ENCODE data around the gene FAM187B. TPM values are rescaled to one million over a fixed set of nuclear protein-coding genes. Genes with fewer than 3 reads are reported as not detected.
A peak's percentile ranks its signal among the peaks of the same experiment; 100 is the strongest.

The FAM187B gene
- total RNA-seq, 1 experiment from 2014 or later: not detected

GRCh38 chr19:35256566-35256965, 28.0 kb upstream of the FAM187B start:
- Histone ChIP-seq H4K8ac (replicated peaks; ENCODE audit: insufficient read length, low read depth, low read length) (no peak overlapping the region), H3K79me2 (ENCODE audit: insufficient read depth, low read length) (peaks cover under 1% of the 10 kb centered on the region; the same call in 1 of the 2 replicates), H2BK15ac (ENCODE audit: low read depth, low read length) (no peak overlapping the region), H2BK5ac (ENCODE audit: insufficient read length, low read length) (no peak overlapping the region), H3K27me3 (ENCODE audit: insufficient read depth, low read length) (no peaks in the 10 kb centered on the region), H3K4ac (ENCODE audit: low read depth, low read length) (no peak overlapping the region), H2AFZ (ENCODE audit: low read length) (no peak overlapping the region), H4K91ac (ENCODE audit: insufficient read length, low read depth, low read length) (no peak overlapping the region), H3K56ac (ENCODE audit: insufficient read length, low read depth, low read length) (no peak overlapping the region), H3K9me3 (ENCODE audit: control insufficient read depth, low read depth, low read length) (no peaks in the 10 kb centered on the region), H3K27ac (ENCODE audit: insufficient read length, low read depth, low read length) (no peak overlapping the region), H4K5ac (ENCODE audit: insufficient read length, low read depth, low read length) (no peak overlapping the region), H2BK12ac (ENCODE audit: insufficient read length, low read depth, low read length) (no peak overlapping the region), H2BK20ac (ENCODE audit: low read depth, low read length, poor library complexity, severe bottlenecking) (no peak overlapping the region), H3K14ac (ENCODE audit: insufficient read depth, low read length) (no peak overlapping the region), H3K4me1 (ENCODE audit: insufficient read depth, low read length) (no peaks in the 10 kb centered on the region), H3T11ph (ENCODE audit: low read length) (no peak overlapping the region), H4K20me1 (ENCODE audit: control insufficient read depth, insufficient read depth, insufficient read length) (no peaks in the 10 kb centered on the region), H3K79me1 (ENCODE audit: insufficient read depth, low read depth, low read length, poor library complexity, severe bottlenecking) (peaks cover 9% of the 10 kb centered on the region), H3K9ac (ENCODE audit: extremely low read depth, insufficient read length, low read length) (no peak overlapping the region), H3K23ac (ENCODE audit: insufficient read length, low read depth, low read length) (no peak overlapping the region), H3K18ac (ENCODE audit: insufficient read length, low read depth, low read length) (no peak overlapping the region), H3K4me2 (ENCODE audit: insufficient read depth, insufficient read length, low read length) (no peak overlapping the region), H2AK5ac (ENCODE audit: insufficient read length, low read length) (no peak overlapping the region), H2BK120ac (ENCODE audit: low read depth, low read length, poor library complexity, severe bottlenecking) (no peak overlapping the region), H3K23me2 (ENCODE audit: insufficient read length, low read depth, low read length, poor library complexity, severe bottlenecking) (no peaks in the 10 kb centered on the region)
- no peak overlapping the region for H3K4me3 Mint-ChIP-seq
- no CpG with 5 or more reads among the region's 2 CpGs for WGBS (ENCODE audit: extremely low coverage, insufficient read length, low lambda C conversion rate)
- peaks cover 46 to 87% (median 79%) of the 10 kb centered on the region in 3 experiments for H3K36me3 Mint-ChIP-seq (ENCODE audit: insufficient read depth in 1 of 3, low read depth in 3 of 3)
- TF ChIP-seq, protein P1, sequence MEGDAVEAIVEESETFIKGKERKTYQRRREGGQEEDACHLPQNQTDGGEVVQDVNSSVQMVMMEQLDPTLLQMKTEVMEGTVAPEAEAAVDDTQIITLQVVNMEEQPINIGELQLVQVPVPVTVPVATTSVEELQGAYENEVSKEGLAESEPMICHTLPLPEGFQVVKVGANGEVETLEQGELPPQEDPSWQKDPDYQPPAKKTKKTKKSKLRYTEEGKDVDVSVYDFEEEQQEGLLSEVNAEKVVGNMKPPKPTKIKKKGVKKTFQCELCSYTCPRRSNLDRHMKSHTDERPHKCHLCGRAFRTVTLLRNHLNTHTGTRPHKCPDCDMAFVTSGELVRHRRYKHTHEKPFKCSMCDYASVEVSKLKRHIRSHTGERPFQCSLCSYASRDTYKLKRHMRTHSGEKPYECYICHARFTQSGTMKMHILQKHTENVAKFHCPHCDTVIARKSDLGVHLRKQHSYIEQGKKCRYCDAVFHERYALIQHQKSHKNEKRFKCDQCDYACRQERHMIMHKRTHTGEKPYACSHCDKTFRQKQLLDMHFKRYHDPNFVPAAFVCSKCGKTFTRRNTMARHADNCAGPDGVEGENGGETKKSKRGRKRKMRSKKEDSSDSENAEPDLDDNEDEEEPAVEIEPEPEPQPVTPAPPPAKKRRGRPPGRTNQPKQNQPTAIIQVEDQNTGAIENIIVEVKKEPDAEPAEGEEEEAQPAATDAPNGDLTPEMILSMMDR (conservative IDR thresholded peaks at IDR 0.05): no peak
- H3K27ac Mint-ChIP-seq: peak overlapping the region in 1 of 3 experiments; percentile 80; a peak in 1 of 7 replicates
- peaks cover 13 to 15% of the 10 kb centered on the region in 2 experiments for H3K4me1 Mint-ChIP-seq
- no peak for DNase-seq
- no peaks in the 10 kb centered on the region for H3K27me3 Mint-ChIP-seq (ENCODE audit: low read depth)
- H3K9me3 Mint-ChIP-seq: no peaks in the 10 kb centered on the region

Measured in H9 (cell line).